ENCODE results near the gene CCNB3.

DNA sequence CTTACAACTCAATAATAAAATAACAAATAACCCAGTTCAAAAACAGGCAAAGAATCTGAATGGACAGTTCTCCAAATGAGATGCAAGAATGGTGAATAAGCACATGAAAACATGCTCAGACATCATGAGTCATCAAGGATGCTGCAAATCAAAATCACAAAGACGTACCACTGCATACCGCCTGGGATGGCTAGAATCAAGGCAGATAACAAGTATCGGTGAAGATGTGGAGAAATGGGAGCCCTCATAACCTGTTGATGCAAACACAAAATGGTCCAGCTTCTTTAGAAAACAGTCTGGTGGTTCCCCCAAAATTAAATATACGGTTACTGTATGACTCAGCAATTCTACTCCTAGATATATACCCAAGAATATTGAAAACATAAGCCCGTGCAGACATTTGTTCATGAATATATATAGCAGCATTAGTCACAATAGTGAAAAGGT is 36.3 kb upstream of the CCNB3 start:
- no peak for TF ChIP-seq ZNF274 (IDR thresholded peaks at IDR 0.05; ENCODE audit: low read depth, low read length)
- TF ChIP-seq SUZ12 (IDR thresholded peaks at IDR 0.05; ENCODE audit: extremely low read depth, insufficient read depth, insufficient read length), result no peak

All from NT2/D1 (cell line).